ENCODE data around the gene RBP3. TPM values are rescaled to one million over a fixed set of nuclear protein-coding genes. Genes with fewer than 3 reads are reported as not detected.
"Not testable (repeated sequence)": the region's sequence is repeated elsewhere in the genome, so short reads cannot be mapped to it uniquely, and the experiment has no call there.

The RBP3 gene
- total and polyA plus RNA-seq, 2 donors: not detected

DNA sequence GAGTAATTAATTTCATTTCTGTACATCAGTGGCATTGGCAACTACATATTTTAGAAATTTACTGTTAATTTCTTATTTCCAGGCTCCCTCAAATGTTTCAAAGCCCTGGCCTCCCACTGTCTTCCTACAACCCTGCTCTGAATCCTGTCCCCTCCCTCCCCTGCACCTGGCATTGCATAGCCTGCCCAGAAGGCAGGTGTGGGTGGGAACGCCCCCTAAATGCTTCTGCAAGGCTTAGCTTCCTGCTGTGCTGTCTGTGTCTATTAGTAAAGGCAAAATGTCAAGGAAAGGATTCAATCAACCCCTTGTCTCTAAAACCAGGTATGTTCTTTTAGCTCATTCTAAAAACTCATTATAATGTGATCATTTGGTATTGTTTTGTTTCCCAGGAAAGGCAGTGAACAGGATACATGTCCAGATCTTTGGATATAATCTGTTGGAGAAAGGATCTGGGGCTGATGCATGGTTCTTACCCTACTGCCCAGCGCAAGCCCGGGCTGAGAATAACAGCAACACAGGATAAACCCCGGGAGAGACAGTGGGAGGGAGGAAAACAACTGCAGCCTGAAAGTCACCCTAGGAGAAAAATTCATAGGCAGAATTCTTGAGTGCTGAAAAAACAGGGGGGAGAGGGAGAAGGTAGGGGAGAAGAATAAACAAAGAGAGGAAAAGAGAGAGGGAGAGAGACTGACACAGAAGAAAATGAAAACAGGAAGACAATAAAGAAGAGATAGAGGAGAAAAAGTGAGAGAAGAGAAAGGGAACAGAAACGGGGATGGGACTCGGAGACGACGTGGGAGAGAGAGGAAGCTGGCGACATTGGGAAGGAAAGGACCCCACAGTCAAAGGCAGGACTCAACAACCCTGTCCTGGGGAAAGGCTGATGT lies 35.3 kb downstream of the RBP3 start:
- no peak overlapping the region for H3K27ac ChIP-seq (ENCODE audit: low read depth)
- H3K4me1 ChIP-seq (ENCODE audit: insufficient read depth): no peaks in the 10 kb centered on the region
- H3K4me3 ChIP-seq (ENCODE audit: low read depth, low read length): peak overlapping the region; percentile 58
- DNase-seq (ENCODE audit: extremely low spot score): no peak
- 19% methylated on average over 9 of the region's 9 CpGs for WGBS
- no peaks in the 10 kb centered on the region for H3K36me3 ChIP-seq (ENCODE audit: insufficient read depth)

- peak; percentile 49 for DNase-seq (ENCODE audit: extremely low spot score)
- H3K27ac ChIP-seq (ENCODE audit: low read depth): peak within 1 kb of the TSS; percentile 79
- WGBS: under 1% methylated on average over 75 of the region's 75 CpGs
- H3K4me1 ChIP-seq (ENCODE audit: insufficient read depth): no peaks in the 10 kb centered on the region
- no peaks in the 10 kb centered on the region for H3K36me3 ChIP-seq (ENCODE audit: insufficient read depth)
- H3K4me3 ChIP-seq (ENCODE audit: low read depth, low read length): peak within 1 kb of the TSS; percentile 58
Measured at GRCh38 chr10:47384148-47384921, 36.2 kb downstream of the RBP3 start, which contains the start of gene ZNF488. Gene ZNF488, minus strand, starts transcription at chr10:47384293. Its CDS starts 15,464 bp downstream, at chr10:47368829.

DNA sequence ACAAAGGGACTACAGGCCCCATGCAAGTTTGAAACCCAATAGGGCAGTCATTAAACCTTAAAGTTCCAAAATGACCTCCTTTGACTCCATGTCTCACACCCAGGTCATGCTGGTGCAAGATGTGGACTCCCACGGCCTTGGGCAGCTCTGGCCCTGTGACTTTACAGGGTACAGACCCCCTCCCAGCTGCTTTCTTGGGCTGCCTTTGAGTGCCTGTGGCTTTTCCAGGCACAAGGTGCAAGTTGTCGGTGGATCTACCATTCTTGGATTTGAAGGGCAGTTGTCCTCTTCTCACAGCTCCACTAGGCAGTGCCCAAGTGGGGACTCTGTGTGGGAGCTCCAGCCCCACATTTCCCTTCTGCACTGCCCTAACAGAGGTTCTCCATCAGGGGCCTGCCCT lies 37.9 kb downstream of the RBP3 start:
- not testable (repeated sequence) for H3K36me3 ChIP-seq (ENCODE audit: insufficient read depth); H3K27ac ChIP-seq (ENCODE audit: low read depth); DNase-seq (ENCODE audit: extremely low spot score); H3K4me3 ChIP-seq (ENCODE audit: low read depth, low read length); H3K4me1 ChIP-seq (ENCODE audit: insufficient read depth)
- 95% methylated on average over 2 of the region's 2 CpGs for WGBS

- no peaks in the 10 kb centered on the region for H3K36me3 ChIP-seq (ENCODE audit: insufficient read depth)
- no peak overlapping the region for H3K27ac ChIP-seq (ENCODE audit: low read depth)
- no peak overlapping the region for H3K4me3 ChIP-seq (ENCODE audit: low read depth, low read length)
- H3K4me1 ChIP-seq (ENCODE audit: insufficient read depth): no peaks in the 10 kb centered on the region
- DNase-seq (ENCODE audit: extremely low spot score): no peak
- 85% methylated on average over 4 of the region's 4 CpGs for WGBS
Measured at GRCh38 chr10:47388879-47389278, 40.7 kb downstream of the RBP3 start.

- Histone ChIP-seq H3K36me3 (ENCODE audit: insufficient read depth) (no peaks in the 10 kb centered on the region), H3K27ac (ENCODE audit: low read depth) (no peak overlapping the region), H3K4me1 (ENCODE audit: insufficient read depth) (no peaks in the 10 kb centered on the region), H3K4me3 (ENCODE audit: low read depth, low read length) (no peak overlapping the region)
- DNase-seq (ENCODE audit: extremely low spot score): no peak
- 96% methylated on average over 3 of the region's 3 CpGs for WGBS
Measured at GRCh38 chr10:47389619-47390018, 41.5 kb downstream of the RBP3 start.

GRCh38 chr10:47396311-47396717 lies 48.2 kb downstream of the RBP3 start:
- H3K27ac ChIP-seq (ENCODE audit: low read depth): no peak overlapping the region
- H3K4me3 ChIP-seq (ENCODE audit: low read depth, low read length): no peak overlapping the region
- no peaks in the 10 kb centered on the region for H3K36me3 ChIP-seq (ENCODE audit: insufficient read depth)
- H3K4me1 ChIP-seq (ENCODE audit: insufficient read depth): no peaks in the 10 kb centered on the region
- DNase-seq (ENCODE audit: extremely low spot score): no peak

- WGBS: 72% methylated on average over 6 of the region's 6 CpGs
- no peak for DNase-seq (ENCODE audit: extremely low spot score)
- no peaks in the 10 kb centered on the region for H3K4me1 ChIP-seq (ENCODE audit: insufficient read depth)
Measured at GRCh38 chr10:47397256-47397655, 49.1 kb downstream of the RBP3 start.

GRCh38 chr10:47400251-47400650 lies 52.1 kb downstream of the RBP3 start:
- 94% methylated on average over 2 of the region's 2 CpGs for WGBS

More at GRCh38 chr10:47397256-47397655, 49.1 kb downstream of the RBP3 start:
- no peaks in the 10 kb centered on the region for H3K36me3 ChIP-seq (ENCODE audit: insufficient read depth)
- H3K4me3 ChIP-seq (ENCODE audit: low read depth, low read length): no peak overlapping the region
- H3K27ac ChIP-seq (ENCODE audit: low read depth): no peak overlapping the region

DNA sequence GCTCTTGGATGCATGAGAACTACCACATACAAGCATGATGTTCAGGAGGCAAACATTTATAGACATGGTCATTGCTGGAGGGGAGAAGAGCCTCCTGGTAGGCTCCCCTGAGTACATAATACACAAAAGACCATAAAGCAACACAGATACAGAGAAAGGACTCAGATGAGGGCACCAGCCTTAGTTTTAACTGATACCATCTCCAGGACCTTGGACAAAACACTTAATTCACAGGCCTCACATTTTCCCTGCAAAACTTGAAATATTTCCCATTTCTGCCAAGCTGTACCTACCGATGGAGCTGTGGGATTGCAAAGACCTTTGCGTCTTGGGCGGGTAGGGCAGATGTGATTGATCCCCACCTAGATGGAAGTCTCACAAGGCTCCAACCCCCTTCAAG lies 52.6 kb downstream of the RBP3 start:
- no peak for DNase-seq (ENCODE audit: extremely low spot score)
- no peak overlapping the region for H3K4me3 ChIP-seq (ENCODE audit: low read depth, low read length)

More at GRCh38 chr10:47400251-47400650, 52.1 kb downstream of the RBP3 start:
- Histone ChIP-seq H3K4me3 (ENCODE audit: low read depth, low read length) (no peak overlapping the region), H3K36me3 (ENCODE audit: insufficient read depth) (no peaks in the 10 kb centered on the region), H3K4me1 (ENCODE audit: insufficient read depth) (no peaks in the 10 kb centered on the region), H3K27ac (ENCODE audit: low read depth) (no peak overlapping the region)
- no peak for DNase-seq (ENCODE audit: extremely low spot score)

DNA sequence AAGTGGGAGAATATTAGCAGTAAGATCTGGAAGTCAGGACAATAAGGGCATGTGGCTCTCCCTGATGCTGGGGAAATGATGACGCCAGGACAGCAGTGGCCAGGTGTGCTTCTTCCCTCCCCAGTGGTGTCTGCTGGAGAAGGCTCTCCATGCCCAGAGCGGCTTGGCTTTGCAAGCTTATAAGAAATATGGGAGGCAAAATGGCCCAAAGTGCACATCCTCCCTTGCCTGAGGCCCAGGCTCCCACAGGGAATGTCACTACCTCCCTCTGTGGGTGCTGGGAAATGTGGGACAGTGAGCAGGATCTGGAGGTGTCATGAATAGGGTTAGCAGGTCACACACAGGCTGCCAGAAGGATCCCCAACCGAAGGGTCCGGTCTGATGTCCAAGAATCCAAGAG lies 53.0 kb downstream of the RBP3 start:
- Histone ChIP-seq H3K4me1 (ENCODE audit: insufficient read depth) (no peaks in the 10 kb centered on the region), H3K4me3 (ENCODE audit: low read depth, low read length) (no peak overlapping the region), H3K27ac (ENCODE audit: low read depth) (no peak overlapping the region), H3K36me3 (ENCODE audit: insufficient read depth) (no peaks in the 10 kb centered on the region)
- no peak for DNase-seq (ENCODE audit: extremely low spot score)
- WGBS: 97% methylated on average over 4 of the region's 4 CpGs

More for the DNA sequence above, 52.6 kb downstream of the RBP3 start:
- Histone ChIP-seq H3K4me1 (ENCODE audit: insufficient read depth) (no peaks in the 10 kb centered on the region), H3K36me3 (ENCODE audit: insufficient read depth) (no peaks in the 10 kb centered on the region), H3K27ac (ENCODE audit: low read depth) (no peak overlapping the region)
- 94% methylated on average over 3 of the region's 3 CpGs for WGBS

DNA sequence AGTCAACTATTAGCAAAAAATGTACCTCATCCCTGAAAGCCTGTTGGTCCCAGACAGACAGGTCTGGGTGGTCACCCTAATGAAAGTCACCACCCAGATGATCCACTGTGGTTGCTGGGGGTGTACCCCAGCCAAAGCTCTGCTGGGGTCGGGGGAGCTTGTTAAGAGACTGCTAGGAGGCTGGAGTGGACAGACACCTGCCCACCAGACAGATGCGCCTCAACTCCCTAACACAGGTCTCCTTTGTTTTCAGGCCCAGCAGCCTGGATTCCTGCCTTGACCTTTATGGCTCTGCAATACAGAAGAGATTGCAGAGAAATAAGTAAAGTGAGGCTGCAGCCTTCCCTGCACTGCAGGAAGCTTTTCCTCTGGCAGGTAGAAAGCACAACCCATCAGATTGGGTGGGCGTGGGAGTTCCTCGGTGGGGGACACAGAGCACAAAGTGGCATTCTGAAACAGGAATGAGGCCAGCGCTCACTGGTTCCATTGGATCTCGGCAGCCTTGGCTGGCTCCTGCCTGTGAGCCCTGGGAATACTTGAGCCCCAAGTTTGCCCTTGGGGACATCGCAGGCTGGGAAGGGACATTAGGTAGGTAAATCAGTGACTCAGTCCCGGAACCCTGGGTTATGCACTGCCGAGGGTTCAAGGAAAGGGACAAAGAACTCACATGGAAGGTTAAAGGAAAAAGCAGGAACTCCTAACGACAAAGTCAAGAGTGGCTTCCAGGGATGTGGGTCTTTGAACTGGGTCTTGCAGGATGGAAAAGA lies 53.9 kb downstream of the RBP3 start:
- Histone ChIP-seq H3K4me3 (ENCODE audit: low read depth, low read length) (no peak overlapping the region), H3K27ac (ENCODE audit: low read depth) (no peak overlapping the region), H3K4me1 (ENCODE audit: insufficient read depth) (no peaks in the 10 kb centered on the region), H3K36me3 (ENCODE audit: insufficient read depth) (no peaks in the 10 kb centered on the region)
- 95% methylated on average over 10 of the region's 10 CpGs for WGBS
- no peak for DNase-seq (ENCODE audit: extremely low spot score)

- no peak overlapping the region for H3K4me3 ChIP-seq (ENCODE audit: low read depth, low read length)
Measured at GRCh38 chr10:47402641-47403301, 54.6 kb downstream of the RBP3 start.

More at GRCh38 chr10:47402641-47403301, 54.6 kb downstream of the RBP3 start:
- DNase-seq (ENCODE audit: extremely low spot score): no peak
- no peak overlapping the region for H3K27ac ChIP-seq (ENCODE audit: low read depth)
- no peaks in the 10 kb centered on the region for H3K36me3 ChIP-seq (ENCODE audit: insufficient read depth)
- no peaks in the 10 kb centered on the region for H3K4me1 ChIP-seq (ENCODE audit: insufficient read depth)
- 40% methylated on average over 4 of the region's 4 CpGs for WGBS
